Ovary (tissue), 9 donors: ENCODE results near the gene DAG1. TPM values are rescaled to one million over a fixed set of nuclear protein-coding genes. Genes with fewer than 3 reads are reported as not detected.

Experiments used
- DNase-seq, 5 donors: peaks; one replicate each; pipeline ENCODE4 v3.0.0-alpha.2; 2019 to 2020
- H3K27ac ChIP-seq, 2 donors: fragments of 200-600 bp; one replicate each; pipeline versions ENCODE4 v1.5.1 to v1.8.0; 2019 to 2022
- H3K27me3 ChIP-seq: fragments of 200-600 bp; one replicate; pipeline ENCODE4 v1.8.0; 2022
- H3K36me3 ChIP-seq: fragments of 200-600 bp; sonication (generic); one replicate; pipeline ENCODE4 v1.5.1; 2019
- H3K4me1 ChIP-seq: one replicate; pipeline ENCODE4 v1.8.1; 2013; ENCODE audit warnings: mild to moderate bottlenecking, moderate library complexity; ENCODE audit not compliant: insufficient read depth
- H3K4me3 ChIP-seq: fragments of 200-600 bp; sonication (generic); one replicate; pipeline ENCODE4 v1.5.1; 2017
- H3K9me3 ChIP-seq, 2 donors: fragments of 200-600 bp in 1 of 2; sonication (generic) in 1 of 2; one replicate each; pipeline versions ENCODE4 v1.5.1 to v1.8.1; 2013 to 2019; ENCODE audit warnings: mild to moderate bottlenecking in 1 of 2, moderate library complexity in 1 of 2
- CTCF ChIP-seq, 3 donors: fragments of 450-650 bp in 2 of 3; fragments of 200-600 bp in 1 of 3; IDR thresholded peaks; one replicate each; pipeline versions ENCODE4 v1.5.1 to v1.8.0; 2016 to 2022; ENCODE audit warnings: antibody characterized with exemption in 3 of 3, mild to moderate bottlenecking in 1 of 3
- EP300 ChIP-seq: sonication (generic); formaldehyde crosslinking; IDR thresholded peaks from one replicate; pipeline ENCODE4 v1.6.1; 2017; ENCODE audit warnings: antibody characterized with exemption
- POLR2A ChIP-seq: fragments of 450-650 bp; IDR thresholded peaks from one replicate; pipeline ENCODE4 v1.6.1; 2017; ENCODE audit warnings: antibody characterized with exemption, mild to moderate bottlenecking, moderate library complexity
- WGBS, 3 donors: extraction: QIAGEN DNeasy Blood & Tissue Kit in 1 of 3; methylation state at CpG; one replicate each; pipeline versions ENCODE4 v1.1.5 to v1.1.7; 2013 to 2017; 5-methylcytosine and 5-hydroxymethylcytosine counted together
- intact Hi-C, 4 donors: fragments of 100-400 bp; cut with DNase I; formaldehyde crosslinking; loops; one replicate each; pipeline versions ENCODE4 v1.11.0 to v1.15.1; 2022 to 2023
- polyA plus RNA-seq, 2 donors: library from polyadenylated mRNA; stranded (reverse); fragments of 200-250 nt in 1 of 2; fragments of 350-450 nt in 1 of 2; fragmentation: Illumina TruSeq in 1 of 2; extraction: RNeasy Lipid Tissue Mini Kit (QIAGEN cat#74804) in 1 of 2; gene quantifications; one replicate each; pipeline ENCODE4 v1.2.3, GENCODE V29; 2013 to 2014
- total RNA-seq, 7 donors: library from RNA; depleted of rRNA in 2 of 7; stranded (reverse); fragments of >200 nt in 2 of 7; fragmentation: NEBNext Ultra II Directional in 3 of 7; extraction: Animal tissue kit (Norgen Biotek cat#: 25700) in 3 of 7; gene quantifications; one replicate each; pipeline versions ENCODE4 v1.1.0 to v1.2.4, GENCODE V29; 2016 to 2023
- donor health status: DM: no; HTN: no; CAD: no; lungs with moderate emphysema.
- donor health status: DM: no; HTN: no; CAD: no.
- donor health status: Bipolar disorder and iron deficiency.
- donor health status: DM: yes; HTN: yes; CAD: no.
- donor health status: DM: no; HTN: no; CAD: no.
- donor health status: DM: yes; HTN: yes; CAD: no.

Gene DAG1
- total and polyA plus RNA-seq, 9 donors: 22.1 to 90.7 (median 59.3) TPM

GRCh38 chr3:49553692-49554632, 83.9 kb downstream of the DAG1 start, which contains the start of gene BSN:
BSN (plus strand) TSS chr3:49554477; CDS start chr3:49554603, 126 bp downstream.
- Histone ChIP-seq H3K4me1 (peaks cover 3% of the 10 kb centered on the region), H3K27me3 (no peaks in the 10 kb centered on the region), H3K36me3 (no peaks in the 10 kb centered on the region), H3K9me3 (no peaks in the 10 kb centered on the region), H3K4me3 (peak within 1 kb of the TSS; percentile 52), H3K27ac (peak within 1 kb of the TSS in 1 of 2 donors; percentile 63)
- TF ChIP-seq POLR2A (peak; percentile 40), CTCF (IDR thresholded peaks at IDR 0.05) (no peak)
- DNase-seq: peak; percentile 93 to 96 (median 96)
- 1 to 3% (median 2%) methylated on average over 29 to 76 of the region's 76 CpGs for WGBS, 3 donors
- intact Hi-C loops: no loop called here

- DNase-seq: peak in 1 of 5 donors; percentile 70
- no peaks in the 10 kb centered on the region for H3K36me3 ChIP-seq
- intact Hi-C loops: loop anchor here in 1 of 4 donors (5.0 kb wide), 1 partner anchor 113 kb away; no protein-coding TSS in a partner anchor
- no peaks in the 10 kb centered on the region for H3K27me3 ChIP-seq
- H3K4me3 ChIP-seq: peak overlapping the region; percentile 52
- no peaks in the 10 kb centered on the region for H3K9me3 ChIP-seq
- 0 to 1% (median 1%) methylated on average over 35 to 66 of the region's 66 CpGs for WGBS, 3 donors
- no peak overlapping the region for H3K27ac ChIP-seq
- peaks cover 3% of the 10 kb centered on the region for H3K4me1 ChIP-seq
- TF ChIP-seq CTCF (IDR thresholded peaks at IDR 0.05): no peak
- no peak for TF ChIP-seq EP300
- no peak for TF ChIP-seq POLR2A
Measured at GRCh38 chr3:49554633-49555265, 84.7 kb downstream of the DAG1 start.

- no peak overlapping the region for H3K27ac ChIP-seq
- DNase-seq: no peak
- no peaks in the 10 kb centered on the region for H3K9me3 ChIP-seq
- intact Hi-C loops: loop anchor here in 1 of 4 donors (5.0 kb wide), 1 partner anchor 111 kb away; no protein-coding TSS in a partner anchor
- H3K4me3 ChIP-seq: no peak overlapping the region
- H3K4me1 ChIP-seq: peaks cover 3% of the 10 kb centered on the region
- 83 to 90% (median 88%) methylated on average over 3 of the region's 3 CpGs for WGBS, 3 donors
- TF ChIP-seq POLR2A (no peak), EP300 (no peak), CTCF (IDR thresholded peaks at IDR 0.05) (no peak)
- no peaks in the 10 kb centered on the region for H3K36me3 ChIP-seq
- no peaks in the 10 kb centered on the region for H3K27me3 ChIP-seq
Measured at GRCh38 chr3:49556500-49557275, 86.6 kb downstream of the DAG1 start.

- no peak for TF ChIP-seq POLR2A
- no peak for TF ChIP-seq EP300
- no peak for TF ChIP-seq CTCF (IDR thresholded peaks at IDR 0.05)
- Histone ChIP-seq H3K27me3 (no peaks in the 10 kb centered on the region), H3K4me1 (no peaks in the 10 kb centered on the region), H3K36me3 (no peaks in the 10 kb centered on the region), H3K9me3 (no peaks in the 10 kb centered on the region), H3K4me3 (no peak overlapping the region), H3K27ac (no peak overlapping the region)
- no peak for DNase-seq
- intact Hi-C loops: no loop called here
- WGBS, 3 donors: 52 to 66% (median 64%) methylated on average over 4 of the region's 4 CpGs
Measured at GRCh38 chr3:49563040-49563578, 93.0 kb downstream of the DAG1 start.
